NCI-H128 (cell line): ENCODE measurements around the gene KAZALD1.
A peak's percentile ranks its signal among the peaks of the same experiment; 100 is the strongest.

Experiments used
- DNase-seq: peaks from one replicate; lab custom pipeline; 2025; ENCODE audit not compliant: unreplicated experiment; lab: John Stamatoyannopoulos, UW

Gene KAZALD1

DNA sequence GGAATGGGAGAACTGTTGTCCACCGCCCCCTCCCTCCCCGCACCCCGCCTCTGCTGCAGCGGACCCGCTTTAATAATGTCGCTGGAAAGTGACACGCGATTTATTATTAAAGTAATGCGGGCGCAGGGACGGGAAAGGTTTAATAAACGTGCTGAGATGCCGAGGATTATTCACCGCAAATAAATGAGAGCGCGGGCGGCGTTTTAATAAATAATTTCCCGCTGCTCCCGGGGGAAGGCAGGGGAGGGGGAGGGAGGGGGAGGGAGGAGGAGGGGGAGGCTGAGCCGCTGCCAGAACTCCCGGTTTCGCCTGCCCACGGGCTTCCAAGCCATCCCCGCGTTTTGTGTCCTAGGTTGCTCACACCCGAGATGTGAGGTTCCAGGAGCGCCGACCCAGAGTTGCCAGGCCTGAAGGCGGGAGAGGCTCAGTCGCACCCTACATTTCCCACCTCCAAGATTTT lies 5.1 kb downstream of the KAZALD1 start:
- DNase-seq, result no peak

DNA sequence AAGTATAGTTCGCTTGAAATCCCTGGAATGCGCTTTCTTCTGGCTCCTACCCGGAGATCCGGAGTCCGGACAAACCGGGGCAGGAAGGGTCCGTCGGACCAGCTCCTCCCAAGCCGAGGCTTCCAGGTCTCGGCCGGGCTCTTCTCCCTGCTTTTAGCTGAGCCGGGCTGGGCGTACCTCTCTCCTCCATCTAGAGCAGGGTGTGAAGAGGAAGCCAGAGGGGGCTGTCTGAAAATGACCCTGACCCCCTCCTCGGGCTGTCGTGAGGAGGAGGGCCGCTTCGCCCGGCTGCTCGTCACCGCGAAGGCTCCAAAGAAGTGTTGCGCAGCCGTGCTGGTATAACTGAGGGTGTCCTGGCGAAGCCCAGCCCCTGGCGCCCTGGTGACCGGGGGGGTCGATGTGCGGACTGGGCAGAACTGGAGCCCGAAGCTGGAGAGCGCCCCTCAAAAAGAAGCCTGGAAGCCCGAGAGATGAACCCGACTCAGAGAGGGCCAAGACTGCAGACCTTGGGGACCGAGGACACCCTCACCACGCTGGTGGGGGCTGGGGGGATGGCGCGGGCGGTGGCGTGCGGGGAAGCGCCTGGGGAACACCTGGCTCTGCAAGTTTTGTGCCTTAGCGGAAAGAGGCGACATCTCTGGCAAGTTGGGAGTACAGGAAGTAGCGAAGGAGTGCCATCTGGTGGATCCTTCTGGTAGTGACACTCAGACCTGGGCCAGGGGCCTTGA lies 5.7 kb downstream of the KAZALD1 start:
- DNase-seq, result peak; percentile 46

GRCh38 chr10:101069441-101069840 lies 7.7 kb downstream of the KAZALD1 start:
- no peak for DNase-seq

DNA sequence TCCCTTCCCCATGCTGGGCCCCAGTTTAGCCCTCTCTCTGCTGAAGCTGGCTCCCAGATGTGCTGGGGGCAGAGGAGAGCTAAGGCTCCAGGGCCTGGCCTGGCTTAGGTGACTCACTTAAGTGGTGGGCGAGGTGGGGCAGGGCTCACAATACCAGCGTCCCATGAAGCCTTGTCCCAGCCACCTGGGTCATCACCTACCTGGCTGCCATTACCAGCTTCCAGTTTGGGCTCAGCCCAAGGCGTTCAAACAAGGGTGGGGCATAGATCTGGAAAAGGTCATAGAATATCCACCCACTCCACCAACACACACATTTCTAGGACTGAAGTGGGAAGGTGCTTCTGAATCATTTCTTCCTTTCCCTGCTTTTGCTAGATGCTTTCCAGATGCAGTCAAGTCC lies 8.3 kb downstream of the KAZALD1 start:
- no peak for DNase-seq

DNA sequence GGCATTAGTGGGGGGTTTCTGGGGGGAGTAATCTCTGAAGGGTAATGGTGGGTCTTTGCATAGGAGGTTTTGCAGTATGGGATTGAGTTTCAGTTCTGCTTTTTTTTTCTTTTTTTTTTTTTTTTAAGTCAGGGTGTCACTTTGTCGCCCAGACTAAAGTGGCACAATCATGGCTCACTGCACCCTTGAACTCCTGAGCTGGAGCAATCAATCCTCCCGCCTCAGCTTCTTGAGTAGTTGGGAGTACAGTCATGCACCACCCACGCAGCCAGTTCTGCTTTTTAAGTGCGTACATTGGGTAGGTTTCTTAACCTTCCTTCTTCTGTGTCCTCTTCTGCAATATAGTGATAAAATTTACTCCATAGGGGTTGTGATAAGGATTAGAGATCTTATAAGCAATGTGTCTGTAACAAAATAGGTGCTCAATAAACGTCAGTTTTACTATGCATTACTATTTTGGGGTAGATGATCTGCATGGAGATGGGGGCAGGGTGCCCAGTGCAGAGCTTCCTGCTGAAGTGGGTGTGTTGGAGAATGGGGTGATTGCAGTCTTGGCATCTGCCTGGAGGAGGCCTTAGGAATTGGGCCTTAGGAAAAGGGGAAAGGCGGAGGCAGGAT lies 9.6 kb downstream of the KAZALD1 start:
- no peak for DNase-seq

GRCh38 chr10:101071885-101072433 lies 10.2 kb downstream of the KAZALD1 start:
- DNase-seq, result no peak

DNA sequence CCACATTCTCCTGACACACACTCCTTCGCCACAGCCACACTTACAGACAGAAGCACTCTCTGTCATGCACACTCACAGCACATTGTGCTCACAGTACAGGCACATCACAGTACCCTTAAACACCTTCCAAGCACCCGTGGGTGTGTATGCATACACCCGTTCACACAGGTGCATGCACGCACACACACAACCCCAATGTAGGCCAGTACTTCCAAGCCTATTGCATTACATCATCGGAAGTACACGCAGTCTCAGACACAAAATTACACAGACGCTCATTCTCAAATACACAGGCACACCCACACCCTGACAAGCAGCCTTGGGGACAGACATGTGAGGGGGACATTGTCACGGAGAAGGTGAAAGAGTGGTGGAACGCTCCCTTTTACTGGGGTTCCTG lies 11.1 kb downstream of the KAZALD1 start:
- no peak for DNase-seq

- DNase-seq, result no peak
These were observed 11.8 kb downstream of the KAZALD1 start for GRCh38 chr10:101073631-101074030.

DNA sequence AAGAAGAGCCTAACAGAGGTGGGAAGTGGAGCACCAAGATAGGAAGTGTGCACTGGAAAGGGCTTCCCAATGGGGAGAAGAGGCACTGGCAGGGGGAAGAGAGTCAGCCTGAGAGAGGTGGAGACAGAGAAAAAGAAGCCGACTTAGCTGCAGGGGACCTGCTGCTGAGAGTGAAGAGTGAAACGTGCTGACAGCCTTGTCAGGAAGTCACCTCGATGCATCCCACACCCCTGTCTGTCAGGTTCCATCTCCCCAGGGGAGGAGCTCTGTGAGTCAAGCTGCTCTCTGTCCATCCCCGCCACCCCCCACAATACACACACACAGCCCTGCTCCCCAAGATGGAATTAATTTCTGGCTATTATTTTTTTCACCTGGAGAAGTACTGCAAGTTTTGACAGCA lies 14.0 kb downstream of the KAZALD1 start:
- no peak for DNase-seq

- no peak for DNase-seq
These were observed 14.8 kb downstream of the KAZALD1 start for GRCh38 chr10:101076630-101077029.

- no peak for DNase-seq
These were observed 18.1 kb downstream of the KAZALD1 start for GRCh38 chr10:101079874-101080273.

DNA sequence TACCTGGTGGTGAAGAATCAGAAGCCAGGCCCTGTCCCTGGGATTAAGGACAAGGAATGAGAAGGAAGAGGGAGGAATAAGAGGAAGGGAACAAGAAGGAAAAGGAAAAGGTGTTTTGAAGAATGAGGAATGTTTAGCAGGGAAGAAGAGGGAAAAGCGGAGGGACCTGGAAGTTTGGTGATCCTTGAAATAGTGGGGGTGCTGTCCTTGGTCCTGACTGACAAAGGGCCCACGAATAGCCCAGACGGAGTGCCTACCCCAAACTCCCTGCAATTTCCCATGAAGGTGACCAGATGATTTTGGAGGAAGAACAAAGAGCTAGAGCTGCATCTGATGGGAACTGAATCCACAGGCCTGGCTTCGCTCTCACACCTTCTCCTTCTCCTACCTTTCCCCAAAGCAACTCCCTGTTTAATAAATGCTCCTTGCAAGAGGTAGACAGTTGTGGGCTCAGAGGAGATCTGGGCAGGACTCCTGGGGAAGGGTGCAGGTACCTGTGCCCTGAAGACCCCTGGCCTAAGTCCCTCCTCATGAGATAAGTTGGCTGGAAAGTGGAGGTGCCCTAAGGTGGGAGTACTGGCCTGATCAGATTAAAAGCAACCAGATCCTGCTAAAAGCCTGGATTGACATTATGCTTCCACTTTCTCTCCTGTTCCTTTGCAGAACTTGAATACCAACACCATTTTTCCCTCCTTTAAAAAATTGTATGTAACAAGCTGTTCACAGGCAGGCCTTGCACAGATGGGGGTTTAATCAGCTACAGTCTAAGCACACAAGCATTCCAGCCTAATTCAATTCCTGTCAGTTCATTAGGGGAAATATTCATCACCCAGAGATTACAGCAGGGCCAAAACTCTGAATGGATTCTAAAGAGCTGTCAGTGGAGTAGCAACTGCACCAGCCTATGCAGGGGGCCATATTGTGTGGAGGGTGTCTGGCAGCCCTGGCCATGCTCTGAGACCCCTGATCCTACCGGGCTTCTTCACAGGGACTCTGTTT lies 19.4 kb downstream of the KAZALD1 start:
- no peak for DNase-seq

GRCh38 chr10:101085846-101086245 lies 24.1 kb downstream of the KAZALD1 start:
- DNase-seq, result no peak

DNA sequence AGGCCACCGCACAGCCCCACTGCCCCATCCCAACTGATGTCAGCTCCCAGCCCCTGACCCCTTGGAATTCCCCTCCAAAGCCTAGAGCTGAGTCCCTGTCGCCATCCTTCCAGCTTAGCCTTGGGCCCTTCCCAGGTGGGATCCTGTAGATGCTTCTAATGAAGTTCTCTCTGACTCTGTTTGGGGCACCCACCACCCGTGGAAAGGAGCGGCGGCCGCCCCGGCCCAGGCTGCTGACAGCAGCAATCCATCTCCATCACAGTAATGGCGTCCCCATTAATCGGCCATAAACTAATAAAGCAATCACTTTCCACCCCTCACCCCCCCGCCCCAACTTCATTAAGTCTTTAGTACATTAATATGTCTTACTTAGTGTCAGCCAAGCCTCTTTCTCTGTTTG lies 25.6 kb downstream of the KAZALD1 start:
- no peak for DNase-seq

DNA sequence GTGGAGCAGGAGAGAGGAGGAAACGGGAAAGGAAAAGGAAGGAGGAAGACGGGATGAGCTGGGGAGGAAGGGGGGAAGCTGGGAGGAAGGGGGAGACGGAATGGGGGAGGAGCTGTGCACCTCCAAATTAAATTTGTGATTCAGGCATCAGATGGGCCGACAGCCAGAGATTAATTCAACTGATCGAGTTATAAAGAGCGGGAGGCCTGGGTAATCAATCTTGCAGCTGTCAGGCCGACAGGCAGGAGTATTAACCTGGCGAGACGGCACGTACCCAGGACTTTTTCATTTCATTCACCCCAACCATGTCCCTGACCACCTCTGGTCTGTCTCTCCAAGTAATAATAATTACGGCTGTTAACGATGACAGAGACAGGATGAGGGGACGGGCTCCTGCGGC lies 26.2 kb downstream of the KAZALD1 start:
- DNase-seq, result no peak

DNA sequence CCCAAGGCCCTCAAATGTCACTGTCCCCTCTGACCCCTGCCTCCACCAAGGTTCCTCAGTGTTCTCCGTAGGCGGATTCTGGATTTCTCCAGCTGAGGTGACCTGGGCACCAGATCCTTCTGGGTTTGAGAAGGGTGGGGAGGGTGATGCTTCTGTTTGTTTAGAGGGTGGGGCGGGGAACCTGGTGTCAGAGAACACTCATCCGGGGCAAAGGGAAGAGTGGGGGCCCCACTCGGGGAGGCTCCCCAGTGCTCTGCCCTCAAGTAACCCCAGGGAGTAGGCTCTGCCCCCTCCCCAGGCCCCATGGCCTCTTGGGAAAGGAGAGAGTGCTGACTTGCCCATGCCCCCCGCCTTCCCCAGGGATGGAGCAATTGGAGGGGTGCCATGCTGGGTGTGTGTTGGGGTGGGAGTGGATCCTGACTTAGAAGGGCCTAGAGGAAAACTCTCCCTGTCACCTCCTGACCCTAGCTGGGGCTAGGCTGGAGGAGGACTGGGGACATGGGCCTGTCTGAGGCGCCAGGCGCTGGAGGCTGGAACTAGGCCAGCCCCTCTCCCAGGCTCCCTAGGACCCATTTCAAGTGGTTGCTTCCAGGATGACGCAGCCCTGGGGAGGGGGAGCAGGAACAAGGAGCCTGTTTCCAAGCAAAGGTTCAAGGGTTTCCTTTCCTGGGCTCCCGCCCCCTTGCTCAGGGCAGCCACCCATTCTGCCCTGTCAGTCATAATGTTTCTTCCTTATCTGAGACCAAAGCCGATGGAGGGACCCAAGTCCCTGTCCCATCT lies 27.9 kb downstream of the KAZALD1 start:
- no peak for DNase-seq

DNA sequence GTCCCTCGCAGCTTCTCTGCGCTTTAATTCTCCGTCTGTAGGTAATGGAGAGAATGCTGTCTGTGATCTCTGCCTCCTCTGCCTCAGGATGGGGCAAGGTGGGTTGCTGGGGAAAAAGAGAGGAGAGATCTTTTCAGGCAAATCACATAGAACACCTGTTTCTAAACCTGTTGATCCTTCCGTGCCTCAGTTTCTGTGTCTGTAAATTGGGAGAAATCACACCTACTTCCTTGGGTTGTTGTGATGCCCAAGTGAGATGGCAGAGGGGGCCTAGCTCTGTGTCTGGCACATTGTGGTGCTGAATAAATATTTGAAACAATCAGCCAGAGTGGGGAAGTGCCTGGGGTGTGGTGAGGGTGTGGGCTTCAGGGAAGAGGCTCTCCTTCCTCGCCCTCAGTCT lies 28.8 kb downstream of the KAZALD1 start:
- no peak for DNase-seq

- DNase-seq, result no peak
These were observed 29.9 kb downstream of the KAZALD1 start for GRCh38 chr10:101091546-101092290.

GRCh38 chr10:101092881-101093354 lies 31.1 kb downstream of the KAZALD1 start:
- DNase-seq, result no peak
